ENCODE data around the gene ATP6V1A. TPM values are rescaled to one million over a fixed set of nuclear protein-coding genes. Genes with fewer than 3 reads are reported as not detected.
A peak's percentile ranks its signal among the peaks of the same experiment; 100 is the strongest.

ATP6V1A gene
- total RNA-seq, 3 donors from 2014 or later: 38.9 to 52.9 (median 44.6) TPM

DNA sequence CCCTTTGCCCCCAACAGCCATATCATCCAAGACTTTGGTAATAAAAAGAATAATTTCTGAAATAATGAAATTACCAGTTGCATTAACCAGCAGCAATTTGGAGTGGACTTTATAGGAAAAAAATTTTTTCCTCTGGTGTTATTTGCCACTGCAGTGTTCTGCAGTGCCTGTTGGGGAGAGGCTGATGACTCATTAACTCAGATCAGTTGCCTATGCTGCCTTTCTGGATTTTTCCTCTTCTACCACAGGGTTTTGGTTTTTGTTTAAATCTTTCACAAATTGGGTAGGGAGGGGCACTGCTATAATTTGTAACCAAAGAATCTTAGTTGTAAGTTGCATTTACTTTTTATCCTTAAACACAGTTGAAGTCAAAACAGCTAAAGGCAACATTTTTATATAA, 22.7 kb downstream of the ATP6V1A start:
- DNase-seq: no peak
- no peaks in the 10 kb centered on the region for H3K36me3 Mint-ChIP-seq (ENCODE audit: insufficient read depth)
- peak; percentile 54 to 63 for ATAC-seq
- H3K9me3 Mint-ChIP-seq: no peaks in the 10 kb centered on the region
- H3K4me3 Mint-ChIP-seq: no peak overlapping the region
- H3K4me1 Mint-ChIP-seq (ENCODE audit: low read depth): peaks cover 9% of the 10 kb centered on the region
- no peaks in the 10 kb centered on the region for H3K27me3 Mint-ChIP-seq (ENCODE audit: low read depth)

DNA sequence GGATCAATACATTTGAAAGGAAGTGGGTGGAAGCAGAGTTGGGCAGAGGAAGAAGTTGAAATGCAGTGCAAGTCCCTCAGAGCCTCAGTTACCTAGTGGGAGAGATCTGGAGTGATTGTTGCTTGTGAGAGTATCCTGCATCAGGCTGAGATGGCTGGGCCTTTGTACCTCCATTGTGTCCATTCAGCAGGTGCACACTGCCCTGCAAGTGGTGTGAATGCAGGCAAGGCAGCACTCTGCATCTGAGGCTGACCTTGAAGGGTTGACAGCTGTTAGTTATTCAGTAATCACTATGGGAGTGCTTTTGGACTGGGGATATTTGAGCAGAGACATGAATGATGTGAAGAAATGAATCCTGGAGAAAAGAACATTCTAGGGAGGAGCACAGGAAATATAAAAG, 25.2 kb downstream of the ATP6V1A start:
- Mint-ChIP-seq H3K27me3 (ENCODE audit: low read depth) (no peaks in the 10 kb centered on the region), H3K36me3 (ENCODE audit: insufficient read depth) (peaks cover 2% of the 10 kb centered on the region)

DNA sequence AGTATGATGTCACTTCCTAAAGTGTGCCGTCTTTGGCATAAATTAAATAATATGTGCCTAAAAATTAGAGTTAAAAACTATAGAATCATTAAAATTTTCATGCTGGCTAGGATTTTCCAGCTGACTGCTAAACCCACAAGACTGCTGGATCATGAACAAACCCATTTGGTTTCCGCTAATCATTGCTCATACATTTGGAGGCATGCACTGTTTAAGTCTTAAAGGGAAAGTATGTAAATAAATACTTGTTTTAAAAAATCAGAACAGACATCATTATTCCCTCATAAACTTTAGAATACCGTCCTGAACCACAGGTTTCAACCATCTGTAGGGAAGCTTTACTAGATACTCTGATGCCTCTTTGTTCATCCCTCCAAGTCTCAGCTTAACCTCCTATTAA, 26.5 kb downstream of the ATP6V1A start:
- DNase-seq (no peak), ATAC-seq (no peak)
- no peaks in the 10 kb centered on the region for H3K27me3 Mint-ChIP-seq (ENCODE audit: low read depth)
- no peaks in the 10 kb centered on the region for H3K9me3 Mint-ChIP-seq
- H3K4me3 Mint-ChIP-seq: no peak overlapping the region
- peaks cover 5% of the 10 kb centered on the region for H3K36me3 Mint-ChIP-seq (ENCODE audit: insufficient read depth)
- peaks cover 12% of the 10 kb centered on the region for H3K4me1 Mint-ChIP-seq (ENCODE audit: low read depth)

More for the DNA sequence above, 25.2 kb downstream of the ATP6V1A start:
- no peak for DNase-seq
- Mint-ChIP-seq H3K4me1 (ENCODE audit: low read depth) (peaks cover 9% of the 10 kb centered on the region), H3K9me3 (no peaks in the 10 kb centered on the region), H3K4me3 (no peak overlapping the region)
- ATAC-seq: no peak

DNA sequence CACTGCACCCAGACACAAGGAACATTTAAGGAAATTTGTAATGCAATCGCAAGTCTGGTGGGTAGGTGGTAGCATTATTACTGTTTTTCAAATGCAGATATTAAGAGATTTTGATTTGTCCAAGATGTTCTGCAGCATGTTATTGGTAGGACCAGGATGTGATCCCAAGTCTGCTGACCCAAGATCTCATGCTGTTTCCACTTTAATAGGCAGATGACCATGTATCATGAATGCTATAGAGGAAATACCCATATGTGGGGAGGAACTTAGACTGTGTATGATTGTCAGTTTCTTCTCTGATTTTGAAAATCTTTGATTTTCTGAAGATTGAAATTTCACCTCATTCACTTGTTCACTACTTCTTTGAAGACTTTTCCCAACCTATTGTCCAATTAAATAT, 28.7 kb downstream of the ATP6V1A start:
- Mint-ChIP-seq H3K4me1 (ENCODE audit: low read depth) (peaks cover 12% of the 10 kb centered on the region), H3K36me3 (ENCODE audit: insufficient read depth) (peaks cover 9% of the 10 kb centered on the region), H3K4me3 (no peak overlapping the region), H3K27me3 (ENCODE audit: low read depth) (no peaks in the 10 kb centered on the region), H3K9me3 (no peaks in the 10 kb centered on the region)
- no peak for DNase-seq
- ATAC-seq: no peak

DNA sequence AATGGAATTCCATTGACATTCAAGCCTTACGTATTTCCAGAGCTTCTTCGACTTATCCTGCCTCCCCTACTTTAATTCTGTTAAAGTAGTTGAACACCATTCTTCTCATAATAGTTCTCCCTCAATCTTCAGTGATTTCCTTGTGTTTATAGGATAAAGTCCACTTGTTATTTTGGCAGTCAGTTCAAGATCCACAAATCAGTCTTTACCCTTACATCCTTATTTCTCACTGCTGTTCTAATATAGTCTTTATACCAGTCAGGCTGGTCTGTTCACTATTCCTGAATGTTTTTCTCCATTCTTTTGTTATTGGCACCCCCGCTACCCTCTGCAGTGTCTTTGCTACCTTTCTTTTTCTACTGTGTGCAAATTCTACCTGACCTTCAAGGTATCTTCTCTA, 29.7 kb downstream of the ATP6V1A start:
- no peak for DNase-seq

DNA sequence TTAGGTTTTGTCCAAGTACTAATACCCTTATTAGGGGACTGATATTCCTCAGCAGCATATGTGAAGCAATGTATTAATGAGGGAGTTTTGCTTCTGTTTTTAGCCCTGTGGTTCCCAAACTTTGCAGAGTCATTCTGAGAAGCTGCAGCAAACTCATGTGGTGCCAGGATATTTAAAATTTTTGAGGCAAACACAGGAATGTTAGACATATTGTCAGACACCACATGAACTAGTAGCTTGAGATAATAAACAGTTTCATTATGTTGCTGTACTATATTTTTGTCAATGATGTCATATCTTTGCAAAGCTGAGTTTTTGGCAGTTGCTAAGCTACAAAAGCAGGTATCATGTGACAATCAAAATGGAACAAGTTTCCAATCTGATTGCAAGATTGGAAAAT, 36.6 kb downstream of the ATP6V1A start:
- no peaks in the 10 kb centered on the region for H3K27me3 Mint-ChIP-seq (ENCODE audit: low read depth)
- no peak overlapping the region for H3K4me3 Mint-ChIP-seq
- no peak for DNase-seq
- peaks cover 8% of the 10 kb centered on the region for H3K36me3 Mint-ChIP-seq (ENCODE audit: insufficient read depth)
- no peaks in the 10 kb centered on the region for H3K9me3 Mint-ChIP-seq
- no peak for ATAC-seq
- peaks cover 3% of the 10 kb centered on the region for H3K4me1 Mint-ChIP-seq (ENCODE audit: low read depth)

More for the DNA sequence above, 29.7 kb downstream of the ATP6V1A start:
- H3K4me1 Mint-ChIP-seq (ENCODE audit: low read depth): peaks cover 12% of the 10 kb centered on the region
- H3K36me3 Mint-ChIP-seq (ENCODE audit: insufficient read depth): peaks cover 9% of the 10 kb centered on the region
- no peaks in the 10 kb centered on the region for H3K27me3 Mint-ChIP-seq (ENCODE audit: low read depth)
- no peak for ATAC-seq
- no peaks in the 10 kb centered on the region for H3K9me3 Mint-ChIP-seq
- H3K4me3 Mint-ChIP-seq: no peak overlapping the region

DNA sequence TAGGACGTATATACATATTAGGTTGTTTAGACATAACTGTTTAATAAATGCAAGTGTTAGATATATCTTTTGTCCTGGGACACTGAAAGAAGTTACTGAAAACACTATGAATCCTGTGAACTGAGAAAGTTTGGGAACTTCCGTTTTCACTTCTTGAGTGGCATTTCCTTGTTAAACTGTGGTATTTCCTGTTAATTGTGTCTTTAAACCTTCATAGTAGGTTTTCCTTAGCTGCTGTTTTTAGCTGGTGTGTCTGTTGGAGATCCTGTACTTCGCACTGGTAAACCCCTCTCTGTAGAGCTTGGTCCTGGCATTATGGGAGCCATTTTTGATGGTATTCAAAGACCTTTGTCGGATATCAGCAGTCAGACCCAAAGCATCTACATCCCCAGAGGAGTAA, 37.1 kb downstream of the ATP6V1A start:
- no peaks in the 10 kb centered on the region for H3K27me3 Mint-ChIP-seq (ENCODE audit: low read depth)
- no peak for ATAC-seq
- H3K4me1 Mint-ChIP-seq (ENCODE audit: low read depth): peaks cover 3% of the 10 kb centered on the region
- no peak for DNase-seq
- no peaks in the 10 kb centered on the region for H3K9me3 Mint-ChIP-seq
- no peak overlapping the region for H3K4me3 Mint-ChIP-seq
- peaks cover 8% of the 10 kb centered on the region for H3K36me3 Mint-ChIP-seq (ENCODE audit: insufficient read depth)

DNA sequence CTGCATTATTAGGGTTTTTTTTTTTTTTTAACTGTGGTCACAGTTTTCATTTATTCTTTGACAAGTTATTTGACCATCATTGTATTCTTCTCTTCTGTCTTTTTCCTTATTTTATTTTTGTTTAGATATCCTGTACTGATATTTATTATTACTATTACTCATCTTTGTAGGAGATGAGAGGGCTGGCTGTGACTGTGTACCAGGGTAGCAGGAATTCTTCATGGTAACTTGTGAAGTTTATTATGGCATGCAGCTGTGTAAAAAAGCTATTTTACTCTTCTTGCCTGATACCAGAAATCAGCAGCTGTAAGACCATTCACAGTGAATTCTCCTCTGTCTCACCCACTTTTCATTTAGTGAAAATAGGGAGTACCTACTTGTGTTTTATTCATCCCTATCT, 44.5 kb downstream of the ATP6V1A start:
- Mint-ChIP-seq H3K36me3 (ENCODE audit: insufficient read depth) (peaks cover 19% of the 10 kb centered on the region), H3K27me3 (ENCODE audit: low read depth) (no peaks in the 10 kb centered on the region), H3K4me3 (no peak overlapping the region), H3K9me3 (no peaks in the 10 kb centered on the region), H3K4me1 (ENCODE audit: low read depth) (no peaks in the 10 kb centered on the region)
- ATAC-seq: no peak
- no peak for DNase-seq

DNA sequence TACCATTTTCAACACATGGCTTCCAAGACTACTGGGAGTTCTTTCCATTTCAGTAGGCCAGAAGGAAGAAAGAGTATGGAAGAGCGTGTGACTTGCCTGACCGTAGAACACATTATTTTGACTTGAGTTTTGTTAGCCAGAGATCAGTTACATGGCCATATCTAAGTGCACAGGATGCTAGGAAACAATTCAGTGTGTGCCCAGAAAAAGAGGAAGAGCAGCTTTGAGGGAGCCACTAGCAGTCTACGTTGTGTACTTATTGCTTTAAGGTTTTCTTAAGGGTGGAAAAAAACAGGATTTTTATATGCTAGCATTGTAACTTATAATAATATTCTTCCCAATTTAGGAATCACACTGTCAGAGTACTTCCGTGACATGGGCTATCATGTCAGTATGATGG, 47.7 kb downstream of the ATP6V1A start:
- DNase-seq: no peak
- Mint-ChIP-seq H3K36me3 (ENCODE audit: insufficient read depth) (peaks cover 23% of the 10 kb centered on the region), H3K4me3 (no peak overlapping the region)

DNA sequence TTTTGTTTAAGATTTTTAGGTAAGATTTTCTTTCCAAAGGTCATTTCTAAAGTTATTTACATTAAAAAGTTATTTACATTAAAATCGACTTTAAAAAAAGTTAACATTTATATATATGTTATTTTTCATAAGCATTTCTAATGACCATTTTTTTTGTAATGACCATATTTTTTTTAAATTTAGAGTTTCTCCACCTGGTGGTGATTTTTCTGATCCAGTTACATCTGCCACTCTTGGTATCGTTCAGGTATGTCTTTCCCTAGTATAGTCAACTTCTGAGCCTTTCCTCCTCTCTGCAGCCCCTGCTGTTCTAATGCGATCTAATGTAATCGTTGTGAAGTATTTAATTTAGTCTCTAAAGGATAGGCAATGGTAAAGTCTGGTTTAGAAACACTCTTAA, 48.9 kb downstream of the ATP6V1A start:
- no peaks in the 10 kb centered on the region for H3K9me3 Mint-ChIP-seq
- no peaks in the 10 kb centered on the region for H3K27me3 Mint-ChIP-seq (ENCODE audit: low read depth)
- no peak overlapping the region for H3K4me3 Mint-ChIP-seq
- no peak for DNase-seq
- no peaks in the 10 kb centered on the region for H3K4me1 Mint-ChIP-seq (ENCODE audit: low read depth)
- peaks cover 24% of the 10 kb centered on the region for H3K36me3 Mint-ChIP-seq (ENCODE audit: insufficient read depth)
- ATAC-seq: no peak

More for the DNA sequence above, 47.7 kb downstream of the ATP6V1A start:
- no peaks in the 10 kb centered on the region for H3K4me1 Mint-ChIP-seq (ENCODE audit: low read depth)
- ATAC-seq: no peak
- H3K27me3 Mint-ChIP-seq (ENCODE audit: low read depth): no peaks in the 10 kb centered on the region
- H3K9me3 Mint-ChIP-seq: no peaks in the 10 kb centered on the region

DNA sequence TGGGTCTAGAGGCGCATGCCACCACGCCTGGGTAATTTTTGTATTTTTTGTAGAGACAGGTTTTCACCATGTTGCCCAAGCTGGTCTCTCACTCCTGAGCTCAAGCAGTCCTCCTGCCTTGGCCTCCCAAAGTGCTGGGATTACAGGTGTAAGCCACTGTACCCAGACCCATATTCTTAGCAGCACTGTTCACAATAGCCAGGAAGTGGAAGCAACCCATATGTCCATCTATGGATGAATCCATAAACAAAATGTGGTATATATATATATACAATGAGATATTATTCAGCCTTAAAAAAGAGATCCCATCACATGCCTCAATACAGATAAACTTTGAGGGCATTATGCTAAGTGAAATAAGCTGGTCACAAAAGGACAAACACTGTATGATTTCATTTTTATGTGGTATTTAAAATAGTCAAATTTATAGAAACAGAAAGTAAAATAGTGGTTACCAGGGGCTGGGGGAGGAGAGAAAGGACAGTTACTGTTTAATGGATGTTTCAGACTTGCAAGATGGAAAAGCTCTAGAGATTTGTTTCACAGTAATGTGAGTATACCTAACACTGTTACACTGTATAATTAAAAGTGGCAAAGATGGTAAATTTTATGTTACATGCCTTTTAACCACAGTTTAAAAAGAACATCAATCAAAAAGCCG, 56.1 kb downstream of the ATP6V1A start:
- H3K36me3 Mint-ChIP-seq (ENCODE audit: insufficient read depth): peaks cover 35% of the 10 kb centered on the region
- no peaks in the 10 kb centered on the region for H3K27me3 Mint-ChIP-seq (ENCODE audit: low read depth)
- peaks cover 2% of the 10 kb centered on the region for H3K4me1 Mint-ChIP-seq (ENCODE audit: low read depth)
- no peak for DNase-seq
- ATAC-seq: no peak
- H3K4me3 Mint-ChIP-seq: no peak overlapping the region
- H3K9me3 Mint-ChIP-seq: no peaks in the 10 kb centered on the region

DNA sequence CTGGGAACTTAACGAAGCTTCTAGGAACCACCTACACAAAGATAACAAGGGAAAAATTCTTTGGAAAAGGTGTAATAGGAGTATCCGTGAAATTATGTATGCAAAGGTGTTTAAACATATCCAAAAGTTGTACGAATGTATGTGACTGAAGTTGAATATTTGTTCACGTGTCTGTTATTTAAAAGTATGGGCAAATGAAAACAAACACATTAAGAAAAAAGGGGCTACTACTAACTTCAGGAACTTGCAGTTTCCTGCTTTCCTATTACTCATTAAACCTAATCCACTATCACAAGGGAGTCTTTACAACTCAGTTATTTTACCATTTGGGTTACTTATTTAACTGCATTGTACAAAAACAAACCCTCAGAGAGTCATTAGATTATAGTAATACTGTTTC, 57.8 kb downstream of the ATP6V1A start:
- H3K27me3 Mint-ChIP-seq (ENCODE audit: low read depth): no peaks in the 10 kb centered on the region
- H3K36me3 Mint-ChIP-seq (ENCODE audit: insufficient read depth): peaks cover 36% of the 10 kb centered on the region
- peaks cover 2% of the 10 kb centered on the region for H3K4me1 Mint-ChIP-seq (ENCODE audit: low read depth)
- ATAC-seq (no peak), DNase-seq (no peak)
- no peak overlapping the region for H3K4me3 Mint-ChIP-seq
- H3K9me3 Mint-ChIP-seq: no peaks in the 10 kb centered on the region

DNA sequence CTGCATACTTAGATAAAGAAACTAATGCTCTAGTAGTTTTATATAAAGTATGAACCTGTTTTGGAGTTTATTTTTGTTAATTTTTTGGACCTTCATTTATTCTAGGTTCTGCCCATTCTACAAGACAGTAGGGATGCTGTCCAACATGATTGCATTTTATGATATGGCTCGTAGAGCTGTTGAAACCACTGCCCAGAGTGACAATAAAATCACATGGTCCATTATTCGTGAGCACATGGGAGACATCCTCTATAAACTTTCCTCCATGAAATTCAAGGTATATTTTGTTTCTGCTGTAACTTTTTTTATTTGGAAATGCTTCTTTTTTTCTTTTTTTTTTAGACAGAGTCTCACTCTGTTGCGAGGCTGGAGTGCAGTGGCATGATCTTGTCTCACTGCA, 58.4 kb downstream of the ATP6V1A start:
- Mint-ChIP-seq H3K27me3 (ENCODE audit: low read depth) (no peaks in the 10 kb centered on the region), H3K4me3 (no peak overlapping the region), H3K4me1 (ENCODE audit: low read depth) (peaks cover 2% of the 10 kb centered on the region), H3K9me3 (no peaks in the 10 kb centered on the region), H3K36me3 (ENCODE audit: insufficient read depth) (peaks cover 35% of the 10 kb centered on the region)
- DNase-seq: no peak
- ATAC-seq: no peak

DNA sequence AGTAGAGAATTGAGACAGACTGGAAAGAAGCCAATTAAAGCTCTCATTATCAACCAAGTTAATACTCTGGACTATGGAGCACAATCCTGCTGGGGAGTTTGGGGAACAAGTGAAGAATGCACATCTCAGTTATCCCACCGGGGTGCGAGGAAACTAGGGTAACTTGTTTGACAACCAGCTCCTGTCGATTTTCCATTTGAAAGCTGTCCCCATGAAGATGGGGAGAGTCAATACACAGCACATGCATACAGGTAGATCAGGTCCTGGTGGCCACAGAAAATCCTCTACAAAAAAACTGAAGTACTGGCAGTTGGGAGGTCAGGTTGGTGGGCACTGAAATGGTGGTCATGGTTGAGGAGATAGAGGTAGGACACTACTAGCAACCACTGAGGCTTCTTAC, 66.0 kb downstream of the ATP6V1A start:
- no peak for ATAC-seq
- no peaks in the 10 kb centered on the region for H3K4me1 Mint-ChIP-seq (ENCODE audit: low read depth)
- no peaks in the 10 kb centered on the region for H3K27me3 Mint-ChIP-seq (ENCODE audit: low read depth)
- H3K4me3 Mint-ChIP-seq: no peak overlapping the region
- no peak for DNase-seq
- H3K36me3 Mint-ChIP-seq (ENCODE audit: insufficient read depth): peaks cover 17% of the 10 kb centered on the region
- H3K9me3 Mint-ChIP-seq: no peaks in the 10 kb centered on the region

DNA sequence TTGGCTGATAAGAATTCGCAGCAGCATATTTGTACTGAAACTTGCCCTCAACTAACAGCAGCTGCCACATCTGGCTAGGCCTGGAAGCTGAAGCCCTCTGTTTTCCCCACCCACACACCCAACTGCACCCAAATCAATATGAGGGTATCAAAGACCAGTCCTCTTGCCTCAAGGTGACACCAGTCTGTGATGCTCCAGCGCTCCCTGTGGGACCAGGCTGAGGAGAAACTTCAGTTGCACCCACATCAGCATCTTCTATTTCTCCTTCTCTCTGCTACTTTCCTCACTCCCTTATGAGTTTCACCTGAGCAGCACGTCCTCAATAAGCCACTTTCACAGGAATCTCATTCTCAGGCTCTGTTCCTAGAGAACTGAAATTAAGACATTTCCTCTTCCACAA, 73.0 kb downstream of the ATP6V1A start:
- H3K36me3 Mint-ChIP-seq (ENCODE audit: insufficient read depth): no peaks in the 10 kb centered on the region
- H3K4me3 Mint-ChIP-seq: no peak overlapping the region
- ATAC-seq (no peak), DNase-seq (no peak)
- no peaks in the 10 kb centered on the region for H3K27me3 Mint-ChIP-seq (ENCODE audit: low read depth)
- H3K9me3 Mint-ChIP-seq: no peaks in the 10 kb centered on the region
- H3K4me1 Mint-ChIP-seq (ENCODE audit: low read depth): no peaks in the 10 kb centered on the region

DNA sequence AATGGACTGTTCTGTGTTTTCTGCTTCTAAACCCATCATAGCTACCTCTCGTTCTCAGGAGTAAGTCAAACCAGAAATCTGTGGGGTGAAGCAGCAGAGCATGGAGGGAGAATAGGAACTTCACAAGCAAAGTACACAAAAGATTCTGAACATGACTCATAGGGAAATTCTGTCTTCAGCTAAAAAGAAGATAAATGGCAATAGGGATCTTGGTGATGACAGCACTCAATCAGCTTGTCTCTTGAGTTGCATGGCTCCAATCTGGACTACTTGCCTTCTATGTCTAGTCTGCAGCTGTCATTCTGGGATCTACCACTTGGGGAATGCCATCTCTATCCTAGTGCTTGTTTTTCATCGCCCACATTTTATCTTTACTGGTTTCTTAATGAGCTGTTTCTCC, 78.3 kb downstream of the ATP6V1A start:
- ATAC-seq (no peak), DNase-seq (no peak)
- peaks cover 3% of the 10 kb centered on the region for H3K4me1 Mint-ChIP-seq (ENCODE audit: low read depth)
- no peak overlapping the region for H3K4me3 Mint-ChIP-seq
- H3K27me3 Mint-ChIP-seq (ENCODE audit: low read depth): no peaks in the 10 kb centered on the region
- no peaks in the 10 kb centered on the region for H3K36me3 Mint-ChIP-seq (ENCODE audit: insufficient read depth)
- no peaks in the 10 kb centered on the region for H3K9me3 Mint-ChIP-seq
